Measurements from ENCODE around the gene JARID2.

DNA sequence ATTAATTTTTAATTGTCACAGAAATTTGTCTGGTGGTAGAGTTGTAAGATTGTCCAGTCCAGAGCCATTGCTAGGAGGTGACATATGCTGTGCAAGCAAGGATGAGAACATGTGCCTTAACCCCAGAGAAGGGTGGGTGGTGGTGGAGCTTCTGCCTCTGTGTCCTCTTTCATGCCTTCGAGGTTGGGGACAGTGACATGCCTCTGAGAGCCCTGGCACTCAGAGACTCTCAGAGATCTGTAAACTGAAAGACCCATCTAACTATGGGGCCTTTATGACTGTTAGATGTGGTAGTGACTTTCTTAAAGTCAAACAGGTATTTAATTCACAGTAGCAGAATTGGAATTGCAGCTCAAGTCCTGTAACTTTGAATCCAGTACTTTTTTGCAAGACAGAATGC lies 132.4 kb downstream of the JARID2 start:
- TF ChIP-seq, protein P1, sequence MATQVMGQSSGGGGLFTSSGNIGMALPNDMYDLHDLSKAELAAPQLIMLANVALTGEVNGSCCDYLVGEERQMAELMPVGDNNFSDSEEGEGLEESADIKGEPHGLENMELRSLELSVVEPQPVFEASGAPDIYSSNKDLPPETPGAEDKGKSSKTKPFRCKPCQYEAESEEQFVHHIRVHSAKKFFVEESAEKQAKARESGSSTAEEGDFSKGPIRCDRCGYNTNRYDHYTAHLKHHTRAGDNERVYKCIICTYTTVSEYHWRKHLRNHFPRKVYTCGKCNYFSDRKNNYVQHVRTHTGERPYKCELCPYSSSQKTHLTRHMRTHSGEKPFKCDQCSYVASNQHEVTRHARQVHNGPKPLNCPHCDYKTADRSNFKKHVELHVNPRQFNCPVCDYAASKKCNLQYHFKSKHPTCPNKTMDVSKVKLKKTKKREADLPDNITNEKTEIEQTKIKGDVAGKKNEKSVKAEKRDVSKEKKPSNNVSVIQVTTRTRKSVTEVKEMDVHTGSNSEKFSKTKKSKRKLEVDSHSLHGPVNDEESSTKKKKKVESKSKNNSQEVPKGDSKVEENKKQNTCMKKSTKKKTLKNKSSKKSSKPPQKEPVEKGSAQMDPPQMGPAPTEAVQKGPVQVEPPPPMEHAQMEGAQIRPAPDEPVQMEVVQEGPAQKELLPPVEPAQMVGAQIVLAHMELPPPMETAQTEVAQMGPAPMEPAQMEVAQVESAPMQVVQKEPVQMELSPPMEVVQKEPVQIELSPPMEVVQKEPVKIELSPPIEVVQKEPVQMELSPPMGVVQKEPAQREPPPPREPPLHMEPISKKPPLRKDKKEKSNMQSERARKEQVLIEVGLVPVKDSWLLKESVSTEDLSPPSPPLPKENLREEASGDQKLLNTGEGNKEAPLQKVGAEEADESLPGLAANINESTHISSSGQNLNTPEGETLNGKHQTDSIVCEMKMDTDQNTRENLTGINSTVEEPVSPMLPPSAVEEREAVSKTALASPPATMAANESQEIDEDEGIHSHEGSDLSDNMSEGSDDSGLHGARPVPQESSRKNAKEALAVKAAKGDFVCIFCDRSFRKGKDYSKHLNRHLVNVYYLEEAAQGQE (IDR thresholded peaks at IDR 0.05; ENCODE audit: insufficient read depth in 1 of 2, low read depth in 2 of 2, low read length in 2 of 2) = no peak
- TF ChIP-seq TAF1 (IDR thresholded peaks at IDR 0.05; ENCODE audit: borderline replicate concordance, insufficient read depth, low read length) = no peak
- no peak for TF ChIP-seq POLR2AphosphoS5 (IDR thresholded peaks at IDR 0.05; ENCODE audit: low read depth, low read length)
